Measurements from ENCODE around the gene LRRC4.

Gene LRRC4

GRCh38 chr7:128059143-128059988 is 28.1 kb upstream of the LRRC4 start:
- no peak for DNase-seq (ENCODE audit: low spot score)

DNA sequence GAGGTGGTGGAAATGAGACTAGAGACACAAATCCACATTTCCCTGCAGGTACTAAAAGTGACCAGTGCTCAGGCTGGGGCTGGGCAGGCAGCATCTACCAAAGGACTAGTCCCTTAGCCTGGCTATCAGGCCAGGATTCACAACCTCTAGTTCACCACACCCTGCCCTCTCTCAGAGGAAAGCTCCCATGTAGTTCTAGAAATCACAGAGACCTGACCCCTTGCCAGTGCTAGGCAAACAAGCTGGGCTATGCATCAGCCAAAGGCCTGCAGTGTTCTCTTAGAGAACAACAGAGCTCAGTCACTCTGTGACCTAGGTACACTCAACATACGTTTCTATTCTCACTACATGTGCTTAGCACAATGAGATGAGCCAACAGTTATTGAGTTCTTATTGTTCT is 26.7 kb upstream of the LRRC4 start:
- DNase-seq (ENCODE audit: low spot score) = no peak

DNA sequence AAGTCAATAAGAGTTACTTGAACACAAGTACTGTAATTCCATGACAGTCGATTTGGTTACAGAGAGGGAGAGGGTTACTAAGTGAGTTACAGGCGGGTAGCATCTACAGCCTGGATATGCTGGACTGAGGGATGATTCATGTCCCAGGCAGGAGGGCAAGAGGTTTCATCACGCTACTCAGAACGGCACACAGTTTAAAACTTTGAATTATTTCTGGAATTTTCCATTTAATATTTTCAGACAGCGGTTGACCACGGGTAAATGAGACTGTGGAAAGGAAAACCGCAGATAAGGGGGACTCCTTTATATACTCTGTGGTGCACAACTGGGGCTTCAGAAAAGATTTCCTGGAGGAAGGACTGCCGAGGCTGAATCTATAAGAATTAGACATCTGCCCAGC is 25.7 kb upstream of the LRRC4 start:
- DNase-seq (ENCODE audit: low spot score) = no peak

DNA sequence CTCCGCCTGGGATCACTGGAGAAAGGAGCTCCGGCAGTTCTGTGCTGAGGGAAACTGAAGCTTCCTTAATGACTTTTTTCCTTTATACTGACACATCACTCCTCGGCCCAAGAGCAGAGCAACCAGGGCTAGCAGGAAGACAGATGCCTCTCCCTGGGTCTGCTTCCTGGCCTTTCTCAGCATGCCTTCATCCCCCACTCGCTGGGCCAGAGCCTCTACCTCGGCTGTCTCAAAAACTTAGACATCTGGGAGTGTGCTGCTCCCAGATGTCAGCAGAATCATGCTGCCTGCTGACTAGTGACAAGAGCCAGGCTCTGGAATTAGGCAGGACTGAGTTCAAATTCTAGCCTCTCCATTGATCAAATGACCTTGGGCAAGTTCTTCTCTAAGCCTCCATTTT is 24.4 kb upstream of the LRRC4 start:
- no peak for DNase-seq (ENCODE audit: low spot score)

GRCh38 chr7:128054511-128054910 is 23.3 kb upstream of the LRRC4 start:
- DNase-seq (ENCODE audit: low spot score) = no peak

DNA sequence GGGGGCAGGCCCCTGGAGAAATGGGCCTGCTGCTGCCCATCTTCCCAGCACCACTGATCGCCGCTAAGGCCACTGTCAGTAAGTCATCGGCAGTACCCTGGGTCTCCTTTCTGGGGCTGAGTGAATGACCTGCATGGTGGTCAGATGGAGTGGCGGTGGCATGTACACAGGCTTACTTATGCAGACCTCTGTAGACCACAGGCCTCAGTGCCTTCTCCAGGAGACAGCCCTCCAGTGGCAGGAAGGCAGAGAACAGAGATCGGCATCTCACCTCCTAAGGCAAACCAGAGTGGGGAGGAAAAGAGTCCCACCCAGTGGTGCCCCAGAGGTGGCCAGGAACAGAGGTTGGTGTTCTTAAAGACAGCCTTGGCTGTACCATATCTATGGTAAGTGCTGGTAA is 22.8 kb upstream of the LRRC4 start:
- DNase-seq (ENCODE audit: low spot score) = no peak

DNA sequence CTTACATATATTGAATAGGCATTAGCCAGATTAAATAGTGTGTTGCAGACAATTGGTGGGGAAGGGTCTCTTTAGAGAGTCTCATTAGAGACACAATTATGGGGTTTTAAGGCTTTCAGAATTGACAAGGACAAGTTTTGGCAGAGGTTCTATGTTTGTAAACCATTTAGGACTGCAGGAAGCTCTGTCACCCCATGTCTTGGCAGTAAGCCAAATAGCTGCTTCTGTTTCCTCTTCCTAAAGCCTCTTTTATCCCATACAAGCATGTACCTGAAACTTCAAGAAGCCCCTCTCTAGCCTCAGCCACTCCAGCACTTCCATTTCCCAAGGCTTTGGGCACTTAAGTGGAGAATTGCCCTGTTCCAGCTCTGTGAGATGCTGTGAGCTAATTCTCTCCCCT is 21.8 kb upstream of the LRRC4 start:
- DNase-seq (ENCODE audit: low spot score) = no peak

DNA sequence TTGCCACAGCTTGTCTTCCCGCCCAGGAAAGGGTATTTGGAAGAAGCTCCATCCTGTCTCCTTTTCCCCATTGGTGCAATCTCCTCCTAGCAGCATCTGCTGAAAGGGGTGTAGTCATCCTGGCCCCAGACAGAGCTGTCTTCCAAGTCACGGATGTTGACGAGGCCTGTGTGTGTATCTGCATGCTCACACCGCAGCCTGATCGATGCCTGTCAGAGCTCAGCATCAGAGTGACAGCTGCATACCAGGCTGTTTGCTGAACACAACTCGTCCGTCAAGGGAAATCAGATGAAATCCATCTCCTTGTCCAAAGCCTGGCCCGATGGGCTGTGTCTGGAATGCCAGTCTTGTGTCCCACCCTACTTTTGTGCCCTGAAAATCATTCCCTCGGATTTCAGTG is 21.2 kb upstream of the LRRC4 start:
- no peak for DNase-seq (ENCODE audit: low spot score)

GRCh38 chr7:128045766-128046165 is 14.5 kb upstream of the LRRC4 start:
- DNase-seq (ENCODE audit: low spot score) = no peak

- DNase-seq (ENCODE audit: low spot score) = no peak
Observed at GRCh38 chr7:128045158-128045557, 13.9 kb upstream of the LRRC4 start.

GRCh38 chr7:128044064-128044463 is 12.8 kb upstream of the LRRC4 start:
- DNase-seq (ENCODE audit: low spot score) = no peak

GRCh38 chr7:128042012-128042411 is 10.8 kb upstream of the LRRC4 start:
- no peak for DNase-seq (ENCODE audit: low spot score)

DNA sequence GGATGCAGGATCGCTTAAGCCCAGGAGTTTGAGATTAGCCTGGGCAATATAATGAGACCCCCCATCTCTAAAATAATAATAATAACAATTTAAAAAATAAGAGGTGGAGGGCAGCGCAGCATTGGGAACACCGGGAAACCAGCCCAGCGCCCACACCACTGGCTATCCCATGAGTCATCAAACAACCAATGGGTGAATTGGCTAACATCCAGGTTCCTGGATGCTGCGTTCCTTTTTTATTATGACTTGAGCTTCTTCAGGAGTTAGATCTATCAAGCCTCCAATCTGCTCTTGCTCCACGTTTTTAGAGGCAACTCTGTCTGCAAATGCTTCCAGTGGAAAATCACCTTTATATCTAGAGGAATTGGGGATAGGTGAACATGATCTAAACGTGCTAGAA is 10.0 kb upstream of the LRRC4 start:
- DNase-seq (ENCODE audit: low spot score) = no peak

DNA sequence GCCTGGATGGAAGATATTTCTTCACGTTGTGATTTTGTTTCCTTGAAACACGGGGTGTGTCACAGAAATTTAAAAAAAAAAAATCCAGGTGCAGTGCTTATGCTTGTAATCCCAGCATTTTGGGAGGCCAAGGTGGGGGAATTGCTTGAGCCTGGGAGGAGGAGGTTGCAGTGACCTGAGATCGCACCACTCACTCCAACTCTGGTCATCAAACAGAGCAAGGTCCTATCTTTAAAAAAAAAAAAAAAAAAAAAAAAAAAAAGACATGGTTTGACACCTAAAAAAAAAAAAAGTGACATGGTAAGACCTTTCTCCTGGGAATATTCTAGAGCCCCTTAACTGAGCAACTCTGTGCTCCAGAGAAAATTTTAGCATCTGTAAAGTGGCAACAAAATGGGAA is 9.0 kb upstream of the LRRC4 start:
- no peak for DNase-seq (ENCODE audit: low spot score)

- DNase-seq (ENCODE audit: low spot score) = no peak
Observed at GRCh38 chr7:128039544-128039953, 8.3 kb upstream of the LRRC4 start.

DNA sequence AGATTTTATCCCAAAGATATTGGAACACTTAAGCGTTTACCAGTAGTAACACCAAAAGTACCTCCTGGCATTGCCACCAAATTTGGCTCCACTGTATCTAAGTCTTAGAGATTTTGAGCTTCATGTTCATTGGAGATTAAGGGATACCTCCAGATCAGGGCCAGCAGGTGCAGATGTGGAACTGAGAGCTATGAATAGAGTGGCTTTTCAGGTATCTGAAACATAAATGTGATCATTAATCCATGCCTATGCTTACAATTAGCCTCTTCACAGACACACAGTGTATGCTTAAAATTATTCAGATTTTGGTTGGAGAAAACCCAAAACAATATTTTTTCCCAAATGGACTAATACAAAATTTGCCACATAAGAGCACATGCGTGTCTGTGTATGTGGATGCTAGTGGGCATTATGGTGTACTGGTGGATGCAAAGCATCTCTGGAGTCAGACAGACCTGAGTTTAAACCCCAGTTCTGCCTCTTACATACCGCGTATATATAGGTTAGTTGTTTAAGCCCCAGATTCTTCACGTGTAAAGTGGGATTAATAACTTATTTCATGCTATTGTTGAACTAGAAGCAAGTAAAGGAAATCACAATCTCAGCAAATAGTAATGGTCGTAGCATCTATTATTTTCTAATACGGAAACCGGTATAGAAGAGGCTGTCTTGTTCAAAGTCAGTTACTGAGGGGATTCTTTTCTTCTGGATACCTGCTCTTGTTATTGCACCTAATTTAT is 6.8 kb upstream of the LRRC4 start:
- no peak for DNase-seq (ENCODE audit: low spot score)

- DNase-seq (ENCODE audit: low spot score) = peak; percentile 20
Observed at GRCh38 chr7:128037081-128037480, 5.8 kb upstream of the LRRC4 start.

GRCh38 chr7:128036226-128036940 is 5.1 kb upstream of the LRRC4 start:
- no peak for DNase-seq (ENCODE audit: low spot score)

GRCh38 chr7:128035712-128036111 is 4.5 kb upstream of the LRRC4 start:
- no peak for DNase-seq (ENCODE audit: low spot score)

- DNase-seq (ENCODE audit: low spot score) = no peak
Observed at GRCh38 chr7:128034825-128035224, 3.6 kb upstream of the LRRC4 start.

DNA sequence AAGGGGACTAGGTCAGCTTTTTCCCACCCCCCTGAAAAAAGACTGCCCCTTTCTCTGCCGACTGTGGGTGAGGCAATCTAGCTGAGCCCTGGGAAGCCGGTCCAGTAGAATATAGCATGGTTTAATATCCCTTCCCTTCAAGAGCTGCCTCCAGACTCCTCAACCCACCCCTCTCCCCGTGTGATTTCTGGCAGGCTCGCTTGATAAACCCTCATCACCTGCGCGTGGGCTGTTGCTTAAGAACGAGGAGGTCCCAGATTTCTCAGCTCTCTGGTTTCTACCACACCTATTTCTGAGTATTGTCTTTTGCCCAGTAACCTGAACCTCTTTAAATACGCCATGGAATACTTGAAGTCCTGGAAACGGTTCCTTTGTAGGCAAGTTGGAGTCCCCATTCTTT is 2.0 kb upstream of the LRRC4 start:
- DNase-seq (ENCODE audit: low spot score) = no peak

DNA sequence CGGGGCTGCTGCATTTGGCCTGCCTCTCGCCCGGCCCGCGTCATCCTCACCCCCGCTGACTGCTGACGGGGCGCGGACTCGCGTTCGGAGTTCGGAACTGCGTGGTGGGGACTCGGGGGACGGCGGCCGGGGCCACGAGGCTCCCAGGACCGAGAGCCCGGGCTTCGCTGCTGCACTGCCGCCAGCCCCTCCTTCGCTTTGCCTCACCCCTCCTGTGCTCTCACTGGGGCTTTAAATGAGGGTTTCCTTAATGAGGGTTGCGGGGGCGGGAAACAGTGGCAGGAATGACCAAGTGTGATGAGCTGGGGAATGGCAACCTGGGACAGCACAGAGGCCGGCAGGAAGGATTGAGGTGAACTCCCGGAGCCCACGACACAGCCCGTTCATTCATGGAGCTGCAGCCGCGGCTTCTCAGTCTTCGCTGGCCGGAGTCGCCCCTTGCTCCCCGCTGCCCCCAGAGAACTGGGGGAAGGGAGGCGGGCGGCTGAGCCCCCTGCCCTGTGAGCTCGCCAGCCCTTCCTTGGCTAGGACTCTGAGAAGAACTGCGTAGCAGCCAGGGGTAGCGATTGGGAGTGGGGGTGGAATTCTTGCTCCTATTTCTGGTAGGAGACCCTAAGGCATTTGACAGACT is 1.5 kb upstream of the LRRC4 start:
- no peak for DNase-seq (ENCODE audit: low spot score)

All from RKO (cell line).